Vagina (tissue), 2 donors: Measurements from ENCODE around the gene ELMO1.

Experiments
- CTCF ChIP-seq, 3 experiments: fragments of 450-650 bp in 2 of 3; fragments of 200-600 bp in 1 of 3; sonication (generic) in 1 of 3; IDR thresholded peaks; one replicate each; pipeline ENCODE4 v1.5.1; 2017 to 2019; ENCODE audit warnings: antibody characterized with exemption in 3 of 3, mild to moderate bottlenecking in 2 of 3, moderate library complexity in 2 of 3
- POLR2AphosphoS5 ChIP-seq, 2 donors: sonication (generic); formaldehyde crosslinking; IDR thresholded peaks; one replicate each; pipeline ENCODE4 v1.9.0; 2017; ENCODE audit warnings: antibody characterized with exemption in 2 of 2, mild to moderate bottlenecking in 2 of 2, low read depth in 1 of 2; ENCODE audit not compliant: insufficient read depth in 1 of 2

- TF ChIP-seq CTCF (IDR thresholded peaks at IDR 0.05) (no peak), POLR2AphosphoS5 (IDR thresholded peaks at IDR 0.05; ENCODE audit: insufficient read depth in 1 of 2, low read depth in 1 of 2) (no peak)
These were observed 18.3 kb upstream of the ELMO1 start for GRCh38 chr7:37467002-37467401.
